PFSK-1 (cell line): ENCODE results near the gene ZNF219.

Experiments
- FOXP2 ChIP-seq: optimal IDR thresholded peaks from 2 replicates; pipeline ENCODE3; 2011; ENCODE audit warnings: borderline replicate concordance, control low read depth, inconsistent platforms; ENCODE audit not compliant: insufficient read depth; ENCODE audit errors: extremely low read length, extremely low read depth
- POLR2AphosphoS5 ChIP-seq: IDR thresholded peaks from 2 replicates; pipeline ENCODE4 v1.6.1; 2012; ENCODE audit warnings: low read depth, mild to moderate bottlenecking, control low read depth, low read length, moderate library complexity
- SIN3A ChIP-seq: IDR thresholded peaks from 2 replicates; pipeline ENCODE4 v1.6.1; 2012; ENCODE audit warnings: mild to moderate bottlenecking, low read length, moderate library complexity, borderline replicate concordance; ENCODE audit not compliant: insufficient read depth
- TAF1 ChIP-seq: IDR thresholded peaks from 2 replicates; pipeline ENCODE4 v1.6.1; 2012; ENCODE audit warnings: low read length, control low read depth, borderline replicate concordance; ENCODE audit not compliant: insufficient read depth
- TF ChIP-seq, protein P1 (sequence below), 2 experiments: IDR thresholded peaks; 2 replicates each; pipeline versions ENCODE4 v1.6.1 to v1.8.0; 2011 to 2012; ENCODE audit warnings: low read depth in 2 of 2, low read length in 2 of 2, control low read depth in 1 of 2, inconsistent platforms in 1 of 2, mild to moderate bottlenecking in 1 of 2, moderate library complexity in 1 of 2; ENCODE audit not compliant: insufficient read depth in 1 of 2

DNA sequence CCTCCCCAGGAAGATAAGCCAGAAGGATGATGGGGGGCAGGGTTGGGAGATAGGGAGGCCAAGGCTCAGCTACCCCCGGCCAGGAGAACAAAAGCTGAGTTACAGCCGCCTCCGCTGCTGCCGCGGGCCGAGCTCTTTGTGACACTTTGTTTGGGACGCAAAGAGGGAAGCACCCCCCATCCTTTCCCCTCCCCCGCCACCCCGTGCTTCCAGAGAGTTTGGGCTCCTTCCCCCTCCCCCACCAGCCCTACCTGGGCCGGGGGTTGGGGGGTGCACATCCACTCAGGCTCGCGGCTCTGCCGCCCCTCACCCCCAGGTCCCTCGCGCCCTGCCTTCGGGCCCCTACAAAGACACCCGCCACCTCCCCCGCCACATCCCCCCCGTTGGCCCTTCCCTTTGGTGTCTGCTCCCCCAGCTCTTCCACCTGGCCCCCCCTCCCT is 799 bp downstream of the ZNF219 start:
- no peak for TF ChIP-seq POLR2AphosphoS5
- TF ChIP-seq SIN3A: no peak
- no peak for TF ChIP-seq TAF1
- TF ChIP-seq, protein P1, sequence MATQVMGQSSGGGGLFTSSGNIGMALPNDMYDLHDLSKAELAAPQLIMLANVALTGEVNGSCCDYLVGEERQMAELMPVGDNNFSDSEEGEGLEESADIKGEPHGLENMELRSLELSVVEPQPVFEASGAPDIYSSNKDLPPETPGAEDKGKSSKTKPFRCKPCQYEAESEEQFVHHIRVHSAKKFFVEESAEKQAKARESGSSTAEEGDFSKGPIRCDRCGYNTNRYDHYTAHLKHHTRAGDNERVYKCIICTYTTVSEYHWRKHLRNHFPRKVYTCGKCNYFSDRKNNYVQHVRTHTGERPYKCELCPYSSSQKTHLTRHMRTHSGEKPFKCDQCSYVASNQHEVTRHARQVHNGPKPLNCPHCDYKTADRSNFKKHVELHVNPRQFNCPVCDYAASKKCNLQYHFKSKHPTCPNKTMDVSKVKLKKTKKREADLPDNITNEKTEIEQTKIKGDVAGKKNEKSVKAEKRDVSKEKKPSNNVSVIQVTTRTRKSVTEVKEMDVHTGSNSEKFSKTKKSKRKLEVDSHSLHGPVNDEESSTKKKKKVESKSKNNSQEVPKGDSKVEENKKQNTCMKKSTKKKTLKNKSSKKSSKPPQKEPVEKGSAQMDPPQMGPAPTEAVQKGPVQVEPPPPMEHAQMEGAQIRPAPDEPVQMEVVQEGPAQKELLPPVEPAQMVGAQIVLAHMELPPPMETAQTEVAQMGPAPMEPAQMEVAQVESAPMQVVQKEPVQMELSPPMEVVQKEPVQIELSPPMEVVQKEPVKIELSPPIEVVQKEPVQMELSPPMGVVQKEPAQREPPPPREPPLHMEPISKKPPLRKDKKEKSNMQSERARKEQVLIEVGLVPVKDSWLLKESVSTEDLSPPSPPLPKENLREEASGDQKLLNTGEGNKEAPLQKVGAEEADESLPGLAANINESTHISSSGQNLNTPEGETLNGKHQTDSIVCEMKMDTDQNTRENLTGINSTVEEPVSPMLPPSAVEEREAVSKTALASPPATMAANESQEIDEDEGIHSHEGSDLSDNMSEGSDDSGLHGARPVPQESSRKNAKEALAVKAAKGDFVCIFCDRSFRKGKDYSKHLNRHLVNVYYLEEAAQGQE (IDR thresholded peaks at IDR 0.05; ENCODE audit: insufficient read depth in 1 of 2, low read depth in 2 of 2, low read length in 2 of 2): no peak
- TF ChIP-seq FOXP2: no peak
